Kidney tubule cell (primary cell): ENCODE measurements around the gene KRTAP6-1.

ENCODE experiments used
- DNase-seq: peaks from one replicate; pipeline ENCODE4 v3.0.0-alpha.2; 2018; ENCODE audit warnings: low spot score

KRTAP6-1 gene

GRCh38 chr21:30577766-30578165, 36.0 kb downstream of the KRTAP6-1 start:
- no peak for DNase-seq

- no peak for DNase-seq
Observed at GRCh38 chr21:30567617-30568016, 46.1 kb downstream of the KRTAP6-1 start.

GRCh38 chr21:30563630-30564029, 50.1 kb downstream of the KRTAP6-1 start:
- no peak for DNase-seq
